Metanephros (tissue), 2 donors: Measurements from ENCODE around the gene ZNF558. TPM values are rescaled to one million over a fixed set of nuclear protein-coding genes. Genes with fewer than 3 reads are reported as not detected.

Experiments used
- small RNA-seq: library from RNA; depleted of rRNA; stranded (forward); fragments of <200 nt; gene quantifications from one replicate; pipeline ENCODE3, GENCODE V24; 2014; ENCODE audit warnings: low replicate concordance
- total RNA-seq: library from RNA; depleted of rRNA; stranded (reverse); fragments of >200 nt; gene quantifications from one replicate; pipeline ENCODE4 v1.2.3, GENCODE V29; 2014

ZNF558 gene
- total RNA-seq, result 35.1 TPM

DNA sequence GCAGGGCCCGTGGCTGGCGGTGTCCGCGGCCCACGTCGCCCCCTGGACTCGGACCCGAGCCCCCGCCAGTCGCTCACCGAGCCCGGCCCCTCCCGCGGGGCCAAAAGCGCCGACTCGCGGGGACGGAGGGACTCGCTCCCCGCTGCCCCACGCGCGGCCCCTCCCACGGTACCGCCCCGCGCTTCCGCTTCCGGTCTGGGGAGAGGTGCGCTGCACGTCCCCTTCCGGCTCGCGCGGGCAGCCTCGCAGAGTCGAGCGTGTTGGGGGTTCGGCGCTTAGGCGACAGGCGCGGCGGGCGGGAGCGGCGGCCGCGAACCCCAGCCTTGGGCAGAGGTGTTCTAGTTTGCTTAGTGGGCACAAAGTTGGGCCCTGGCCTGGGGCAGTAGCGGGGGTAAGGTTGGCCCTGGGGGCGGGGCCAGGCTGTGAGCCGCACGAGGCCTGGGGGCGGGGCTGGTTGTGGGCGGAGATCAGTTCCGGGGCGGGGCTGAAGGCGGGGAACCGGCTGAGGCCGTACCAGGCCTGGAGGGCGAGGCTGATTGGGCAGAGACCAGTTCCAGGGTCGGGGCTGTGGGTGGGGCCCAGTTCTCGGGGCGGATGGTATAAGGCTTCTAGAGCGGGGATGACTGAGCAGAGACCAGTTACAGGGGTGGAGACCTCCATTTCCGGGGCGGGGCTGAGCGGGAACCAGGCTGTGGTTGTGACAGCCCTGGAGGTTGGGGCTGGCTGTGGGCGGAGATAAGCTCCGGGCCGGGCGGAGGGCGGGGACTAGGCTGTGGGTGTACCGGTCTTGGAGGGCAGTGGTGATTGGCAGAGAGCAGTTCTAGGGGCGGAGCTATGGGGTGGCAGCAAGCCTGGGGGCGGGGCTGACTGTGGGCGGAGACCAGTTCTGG lies at the start of gene ZNF558, which contains the start of gene MBD3L1:
ZNF558 (minus strand) TSS at position 173 of the 890 bp plus-strand sequence. CDS start 9,645 bp downstream, outside the sequence.
MBD3L1 (plus strand) TSS at position 246 of the 890 bp plus-strand sequence. CDS start 10,302 bp downstream, outside the sequence.

Small RNA genes lying within 50 kb of the gene (small RNA-seq; reads per million reads assigned to genes)
- not detected for gene AC012616.1

Other genes with a start within 250 kb of the ZNF558 start
- 78.6 TPM for gene ADAMTS10, start 221.6 kb downstream of the ZNF558 start, total RNA-seq
- not detected for gene NFILZ, start 201.7 kb downstream of the ZNF558 start, total RNA-seq
- gene ACTL9, start 133.5 kb downstream of the ZNF558 start, total RNA-seq, result not detected
- gene OR2Z1, start 110.7 kb downstream of the ZNF558 start, total RNA-seq, result not detected
- gene MBD3L1, start 73 bp upstream of the ZNF558 start, total RNA-seq, result not detected
- 0.06 TPM for gene MUC16, start 178.1 kb upstream of the ZNF558 start, total RNA-seq